Fibroblast of peridontal ligament (primary cell): ENCODE measurements around the gene HSF5.
A peak's percentile ranks its signal among the peaks of the same experiment; 100 is the strongest.
"Not testable (repeated sequence)": the region's sequence is repeated elsewhere in the genome, so short reads cannot be mapped to it uniquely, and the experiment has no call there.

Source experiments
- DNase-seq: peaks from one replicate; pipeline ENCODE4 v3.0.0-alpha.2; 2010; ENCODE audit errors: extremely low read depth

Gene HSF5

GRCh38 chr17:58516644-58517377 is 28.6 kb upstream of the HSF5 start:
- no peak for DNase-seq

GRCh38 chr17:58515286-58515685 is 27.1 kb upstream of the HSF5 start:
- DNase-seq = no peak

- no peak for DNase-seq
These were observed 26.6 kb upstream of the HSF5 start for GRCh38 chr17:58514770-58515157.

- peak; percentile 52 for DNase-seq
These were observed 26.0 kb upstream of the HSF5 start, which contains the start of gene MTMR4 for GRCh38 chr17:58513965-58514769. Gene MTMR4 (minus strand): TSS chr17:58514638. CDS start chr17:58514407, 231 bp downstream.

- no peak for DNase-seq
These were observed 25.2 kb upstream of the HSF5 start for GRCh38 chr17:58513267-58513964.

DNA sequence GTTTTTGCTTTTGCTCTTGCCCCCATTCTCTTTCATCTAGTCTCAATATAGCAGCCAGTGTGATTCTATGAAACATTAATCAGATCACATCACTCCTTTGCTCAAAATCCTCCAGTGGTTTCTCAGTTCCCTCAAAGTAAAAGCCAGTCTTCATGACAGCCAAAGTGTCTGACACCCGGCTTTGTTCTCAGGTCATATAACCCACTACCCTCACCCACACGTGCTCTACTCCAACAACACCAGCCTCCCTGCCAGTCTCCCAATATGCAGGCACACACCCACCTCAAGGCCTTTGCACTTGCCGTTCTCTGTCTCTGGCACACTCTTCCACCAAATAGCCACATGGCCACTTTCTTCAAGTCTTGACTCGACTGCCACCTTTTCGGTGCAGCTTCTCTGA is 21.9 kb upstream of the HSF5 start:
- no peak for DNase-seq

DNA sequence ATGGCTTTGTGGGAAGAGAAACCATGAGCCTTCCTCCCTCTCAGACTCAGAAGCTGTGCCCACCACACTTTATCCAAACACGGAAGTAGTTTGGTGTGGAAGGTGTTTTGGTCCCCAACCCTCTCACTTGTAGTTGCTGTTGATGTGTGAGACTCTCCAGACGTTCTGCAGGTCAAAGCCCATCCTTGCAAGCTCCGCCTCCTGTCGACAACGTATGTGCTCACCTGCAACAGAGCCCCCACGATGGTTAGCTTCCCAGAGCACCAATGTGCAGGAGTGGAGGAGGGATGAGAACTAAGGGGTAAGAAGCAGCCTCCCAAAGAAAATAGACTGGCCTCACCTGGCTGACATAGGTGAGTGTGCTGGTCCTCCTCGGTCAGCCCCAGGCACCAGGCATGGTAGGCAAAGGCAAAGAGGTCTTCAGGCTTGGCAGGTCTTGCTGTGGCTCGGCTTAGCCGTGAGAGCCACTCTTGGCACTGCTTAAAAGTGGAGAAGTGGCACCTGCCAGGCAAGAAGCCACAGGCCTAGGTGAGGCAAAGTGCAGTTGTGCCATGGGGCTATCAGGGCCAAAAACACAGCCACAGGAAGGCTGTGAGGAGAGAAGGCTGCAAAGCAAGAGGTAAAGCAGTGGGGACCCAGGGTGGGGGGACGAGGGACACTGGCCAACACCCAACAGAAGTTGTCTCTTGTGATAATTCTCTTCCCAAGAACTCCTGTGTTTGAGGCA is 20.3 kb upstream of the HSF5 start:
- no peak for DNase-seq

- no peak for DNase-seq
These were observed 19.0 kb upstream of the HSF5 start for GRCh38 chr17:58507123-58507634.

GRCh38 chr17:58506354-58507080 is 18.3 kb upstream of the HSF5 start:
- DNase-seq = no peak

GRCh38 chr17:58504826-58505351 is 16.7 kb upstream of the HSF5 start:
- DNase-seq = no peak

DNA sequence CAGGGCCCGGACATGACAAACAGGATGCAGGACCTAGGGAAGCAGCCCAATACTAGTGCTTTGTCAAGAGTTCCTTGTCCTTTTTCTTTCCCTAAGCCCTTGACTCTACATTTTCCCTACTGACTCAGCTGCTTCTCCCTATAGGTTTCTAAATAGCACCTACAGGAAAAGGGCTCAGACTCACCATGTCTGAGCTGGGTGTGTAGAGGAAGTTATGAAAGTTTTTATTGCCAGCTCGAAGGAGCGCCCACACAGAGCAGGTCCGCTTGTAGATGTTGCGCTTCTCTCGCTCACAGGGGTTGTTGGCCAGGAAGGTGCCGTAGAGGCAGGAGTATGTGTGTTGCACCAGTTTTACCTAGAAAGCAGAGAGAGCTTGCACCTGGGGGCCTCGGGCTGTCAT is 15.7 kb upstream of the HSF5 start:
- no peak for DNase-seq

- not testable (repeated sequence) for DNase-seq
These were observed 14.9 kb upstream of the HSF5 start for GRCh38 chr17:58503134-58503533.

DNA sequence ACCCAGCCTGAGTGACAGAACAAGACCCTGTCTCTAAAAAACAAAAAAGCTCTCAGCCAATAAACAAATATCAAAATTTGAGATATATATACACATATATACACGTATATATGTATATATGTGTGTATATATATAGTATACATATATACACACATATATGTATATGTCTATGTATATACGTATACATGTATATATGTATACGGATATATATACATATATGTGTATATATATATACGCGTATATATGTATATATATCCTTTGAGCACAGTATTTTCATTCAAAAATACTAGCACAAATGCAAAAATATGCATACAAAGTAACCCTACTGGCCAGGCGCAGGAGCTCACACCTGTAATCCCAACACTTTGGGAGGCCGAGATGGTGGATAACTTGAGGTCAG is 13.2 kb upstream of the HSF5 start:
- no peak for DNase-seq

- no peak for DNase-seq
These were observed 10.1 kb upstream of the HSF5 start for GRCh38 chr17:58498177-58498828.

DNA sequence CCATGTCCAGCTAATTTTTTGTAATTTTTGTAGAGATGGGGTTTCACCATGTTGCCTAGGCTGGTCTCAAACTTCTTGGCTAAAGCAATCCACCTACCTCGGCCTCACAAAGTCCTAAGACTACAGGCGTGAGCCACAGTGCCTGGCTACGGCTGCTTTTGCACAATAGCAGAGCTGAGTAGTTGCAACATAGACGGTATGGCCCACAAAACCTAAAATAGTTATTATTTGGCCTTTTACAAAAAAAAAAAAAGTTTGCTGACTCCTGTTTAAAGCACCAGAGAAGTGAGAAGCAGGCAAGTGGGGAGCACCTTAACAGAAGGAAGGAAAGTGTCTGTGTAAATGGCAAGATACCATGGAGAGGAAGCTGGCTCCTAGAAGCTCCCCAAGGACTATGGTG is 5.3 kb upstream of the HSF5 start:
- no peak for DNase-seq

GRCh38 chr17:58492238-58493121 is 4.3 kb upstream of the HSF5 start:
- no peak for DNase-seq

DNA sequence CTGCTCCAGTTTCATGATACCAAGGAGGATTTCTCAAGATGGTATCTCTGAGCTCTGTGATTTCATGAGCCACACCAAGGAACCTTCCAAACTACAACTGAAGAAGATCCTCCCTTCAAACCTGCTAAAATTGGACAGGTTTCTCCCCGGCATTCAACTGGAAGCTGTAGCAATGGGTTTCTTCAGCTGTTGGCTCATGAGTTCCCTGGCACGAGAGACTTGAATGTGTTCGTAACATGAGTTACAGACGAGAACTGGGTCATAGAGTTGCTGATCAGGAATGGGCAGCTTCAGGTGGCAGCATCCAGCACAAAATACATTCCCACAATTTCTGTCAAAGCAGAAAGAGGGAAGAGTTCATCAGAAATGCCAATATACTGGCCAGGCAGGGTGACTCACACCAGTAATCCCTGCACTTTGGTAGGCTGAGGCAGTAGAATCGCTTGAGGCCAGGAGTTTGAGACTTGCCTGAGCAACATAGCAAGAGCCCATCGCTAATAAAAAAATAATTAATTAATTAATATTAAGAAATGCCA is 3.4 kb upstream of the HSF5 start:
- DNase-seq = no peak

GRCh38 chr17:58488428-58488890 is 251 bp upstream of the HSF5 start:
- DNase-seq = no peak

GRCh38 chr17:58484600-58484999 is 3.6 kb downstream of the HSF5 start:
- no peak for DNase-seq
